Stimulated activated CD4-positive, alpha-beta T cell treated with anti-CD3 and anti-CD28 coated beads, TNF-alpha, amount 100 ng/mL, for 1 hour (primary cell): Measurements from ENCODE around the gene NINJ2.

Experiments
- DNase-seq, 3 donors: peaks; one replicate each; pipeline ENCODE4 v3.0.0-alpha.2; 2020; ENCODE audit warnings: low read depth in 3 of 3, low spot score in 1 of 3

NINJ2 gene

GRCh38 chr12:674272-674781, 11.1 kb upstream of the NINJ2 start:
- peak in 2 of 3 donors; percentile 12 to 49 for DNase-seq

DNA sequence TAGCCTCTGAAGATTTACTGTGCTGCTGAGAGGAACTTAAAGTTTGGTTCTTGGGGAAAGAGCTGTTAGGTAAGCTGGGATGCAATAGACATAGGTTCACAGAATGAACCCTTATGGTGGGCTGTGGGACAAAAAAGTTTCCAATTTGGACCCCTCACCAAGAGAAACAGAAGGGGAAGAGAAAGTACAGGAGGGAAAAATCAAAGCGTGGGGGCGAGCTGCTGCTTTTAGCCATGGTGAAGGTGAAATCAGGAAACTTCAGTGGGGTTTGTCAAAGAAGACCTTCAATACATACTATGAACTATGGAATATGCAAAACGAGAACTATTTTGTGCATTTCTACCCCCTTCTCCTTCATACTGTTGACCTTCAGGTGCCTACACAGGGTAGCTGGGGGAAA, 10.6 kb upstream of the NINJ2 start:
- no peak for DNase-seq

DNA sequence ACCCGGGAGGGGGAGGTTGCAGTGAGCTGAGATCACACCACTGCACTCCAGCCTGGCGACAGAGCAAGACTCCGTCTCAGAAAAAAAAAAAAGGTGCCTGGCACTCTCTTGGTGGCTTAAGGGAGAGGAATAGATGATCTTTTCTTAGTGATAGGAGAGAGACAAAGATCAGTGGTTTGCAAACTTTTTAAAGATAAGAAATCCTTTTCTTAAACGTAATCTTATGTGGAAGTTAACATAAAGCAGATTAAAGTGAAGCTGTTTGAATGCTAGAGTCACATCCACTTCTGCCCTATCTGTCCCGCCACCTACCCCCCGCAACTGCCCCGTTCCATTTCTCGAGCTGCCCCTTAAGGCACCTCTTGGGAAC, 6.3 kb upstream of the NINJ2 start:
- DNase-seq, result no peak

- DNase-seq, result no peak
Observed at GRCh38 chr12:668090-668481, 4.8 kb upstream of the NINJ2 start.

DNA sequence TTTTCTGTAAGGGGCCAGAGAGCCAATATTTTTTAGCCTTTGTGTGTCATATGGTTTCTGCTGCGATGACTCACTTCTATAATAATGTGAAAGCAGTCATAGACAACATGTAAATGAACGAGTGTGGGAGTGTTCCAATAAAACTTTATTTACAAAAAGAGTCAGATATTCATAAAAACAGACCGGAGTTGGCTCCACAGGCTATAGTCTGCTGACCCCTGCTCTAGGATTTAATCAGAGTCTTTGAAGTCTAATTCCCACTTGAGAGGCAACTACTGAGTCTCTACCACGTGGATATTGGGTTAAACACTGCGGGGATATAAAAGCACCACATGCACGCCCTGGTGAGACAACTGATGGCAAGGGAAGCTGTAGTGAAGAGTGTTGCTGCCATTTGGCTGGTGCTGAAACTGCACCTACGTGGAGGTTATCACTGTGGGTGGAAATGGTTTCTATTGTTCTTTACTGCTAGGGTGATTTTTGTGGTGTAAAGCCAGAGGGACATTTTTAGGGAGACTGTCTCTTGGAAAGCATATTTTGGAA, 3.6 kb upstream of the NINJ2 start:
- no peak for DNase-seq

DNA sequence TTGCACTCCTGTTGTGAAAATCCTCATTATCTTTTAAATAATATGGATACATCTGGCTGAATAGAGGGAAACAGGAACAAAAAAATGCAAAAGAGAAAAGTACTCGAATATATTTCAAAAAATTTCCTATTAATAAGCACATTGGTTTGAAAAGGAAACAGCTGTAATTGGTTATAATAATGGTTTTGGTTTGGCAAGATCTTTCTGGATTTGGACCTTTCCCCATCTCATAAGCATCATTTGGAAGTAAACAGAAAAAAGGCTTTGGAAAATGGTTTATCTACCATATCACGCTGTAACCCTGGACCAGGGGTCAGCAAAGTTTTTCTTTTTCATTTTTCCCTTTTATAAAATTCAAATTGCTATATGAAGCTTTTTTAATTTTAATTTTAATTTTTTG, 2.8 kb upstream of the NINJ2 start:
- no peak for DNase-seq

DNA sequence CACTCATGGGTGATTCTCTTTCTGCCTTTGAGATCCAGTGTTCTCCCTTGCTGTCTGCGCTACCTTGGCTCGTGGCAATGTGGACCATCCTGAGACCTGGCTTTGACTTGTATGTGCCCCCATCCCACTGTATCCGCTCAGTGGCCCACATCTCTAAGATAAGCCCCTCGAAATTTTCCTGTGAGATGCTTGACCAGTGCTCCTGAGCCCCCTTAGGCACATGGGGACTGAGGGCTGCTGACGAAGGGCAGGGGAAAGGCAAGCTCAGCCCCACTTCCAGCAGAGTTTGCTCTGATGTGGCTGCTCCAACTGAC, 1.5 kb upstream of the NINJ2 start:
- DNase-seq, result no peak

DNA sequence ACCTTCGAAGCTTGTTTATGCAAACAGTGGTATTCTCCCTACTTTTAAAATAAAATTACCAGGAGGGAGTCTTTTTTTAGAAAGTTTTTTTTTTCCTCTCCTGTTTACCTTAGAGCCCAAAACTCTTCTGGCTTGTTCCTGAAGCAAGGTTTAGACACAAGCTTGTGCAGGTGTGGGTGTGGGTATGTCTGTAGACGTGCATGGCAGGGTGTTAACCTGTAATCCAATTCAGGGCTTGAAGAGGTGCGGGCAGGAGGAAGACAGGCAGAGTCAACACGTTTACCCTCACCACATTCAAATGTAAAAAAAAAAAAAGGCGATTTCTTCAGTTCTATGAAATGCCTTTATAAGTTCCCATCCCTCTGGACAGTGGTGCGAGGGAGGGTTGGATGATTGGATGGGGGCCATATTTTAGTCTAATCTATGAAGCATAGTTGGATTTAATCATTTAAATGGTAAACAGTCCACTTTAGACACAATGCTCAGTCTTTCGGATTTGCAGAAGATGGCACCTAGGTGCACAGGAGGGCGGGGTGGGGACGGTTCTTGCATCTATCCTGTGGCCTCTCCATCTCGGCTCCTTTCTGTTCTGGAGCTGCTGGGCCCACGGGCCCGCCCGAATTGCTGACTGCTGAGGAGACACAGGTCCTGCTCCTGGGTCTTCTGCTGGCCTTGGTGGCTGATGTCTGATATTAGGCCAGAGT, 982 bp upstream of the NINJ2 start:
- no peak for DNase-seq

GRCh38 chr12:662566-663292, 516 bp downstream of the NINJ2 start:
- no peak for DNase-seq

DNA sequence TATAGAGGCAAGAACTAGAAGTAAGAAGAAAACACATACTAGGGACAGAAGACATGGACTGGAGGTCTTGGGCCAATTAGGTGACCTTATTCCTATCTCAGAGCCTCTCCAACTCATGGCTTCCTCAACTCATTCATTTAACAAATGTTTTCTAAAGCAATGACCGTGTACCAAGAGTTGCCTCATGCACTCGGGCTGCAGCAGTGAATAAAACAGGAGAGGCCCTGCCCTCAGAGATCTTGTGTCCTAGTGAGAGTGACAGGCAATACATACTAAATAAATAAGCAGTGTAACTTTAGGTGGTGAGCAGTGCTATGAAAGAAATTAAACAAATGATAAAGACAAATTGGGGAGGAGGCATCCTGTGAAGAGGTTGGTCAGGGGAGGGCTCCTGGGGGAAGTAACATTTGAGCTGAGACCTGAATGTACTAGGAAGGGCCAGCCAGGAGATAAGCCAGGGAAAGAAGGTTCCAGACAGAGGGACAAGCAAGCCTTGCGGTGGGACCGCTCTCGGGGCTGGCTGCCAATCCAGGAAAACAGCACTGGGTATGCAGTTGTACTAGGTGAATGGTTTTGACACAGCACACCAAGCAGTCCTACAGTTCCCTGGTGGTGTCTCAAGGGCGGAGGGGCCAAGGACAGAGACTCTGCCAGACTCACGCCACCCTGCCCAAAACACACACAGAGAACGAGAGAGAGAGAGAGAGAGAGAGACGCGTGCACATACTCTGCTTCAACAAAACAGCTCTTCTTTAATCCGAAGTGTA, 1.3 kb downstream of the NINJ2 start:
- no peak for DNase-seq

- no peak for DNase-seq
Observed at GRCh38 chr12:659090-659683, 4.1 kb downstream of the NINJ2 start.

GRCh38 chr12:650983-651382, 12.3 kb downstream of the NINJ2 start:
- DNase-seq, result no peak

- DNase-seq, result no peak
Observed at GRCh38 chr12:647385-648085, 15.7 kb downstream of the NINJ2 start.

GRCh38 chr12:646442-647384, 16.5 kb downstream of the NINJ2 start:
- DNase-seq, result no peak

DNA sequence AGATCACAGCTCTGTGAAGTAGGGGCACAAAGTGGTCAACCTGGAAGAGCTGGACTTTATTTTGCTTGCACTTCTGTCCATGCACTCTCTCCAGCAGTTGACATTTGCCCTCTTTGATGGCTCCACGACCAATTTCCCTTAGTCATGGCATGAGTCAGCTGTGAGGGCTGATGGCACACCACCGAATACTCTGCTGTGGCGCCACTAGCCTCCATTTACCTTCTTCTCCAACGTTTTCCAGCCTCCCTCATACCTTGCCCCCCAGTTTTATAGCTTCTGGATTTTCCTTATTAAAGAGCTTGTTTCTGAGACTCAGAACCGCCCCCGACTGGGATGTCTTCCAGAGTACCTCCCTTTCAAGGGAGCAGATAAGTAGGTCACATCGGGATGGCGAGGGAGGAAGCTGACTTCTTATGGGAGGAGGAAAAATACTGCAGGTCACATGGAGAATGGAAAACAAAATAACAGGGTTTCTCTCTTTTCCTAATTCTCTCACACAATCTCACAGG, 17.6 kb downstream of the NINJ2 start:
- no peak for DNase-seq

GRCh38 chr12:644818-645552, 18.3 kb downstream of the NINJ2 start:
- no peak for DNase-seq

DNA sequence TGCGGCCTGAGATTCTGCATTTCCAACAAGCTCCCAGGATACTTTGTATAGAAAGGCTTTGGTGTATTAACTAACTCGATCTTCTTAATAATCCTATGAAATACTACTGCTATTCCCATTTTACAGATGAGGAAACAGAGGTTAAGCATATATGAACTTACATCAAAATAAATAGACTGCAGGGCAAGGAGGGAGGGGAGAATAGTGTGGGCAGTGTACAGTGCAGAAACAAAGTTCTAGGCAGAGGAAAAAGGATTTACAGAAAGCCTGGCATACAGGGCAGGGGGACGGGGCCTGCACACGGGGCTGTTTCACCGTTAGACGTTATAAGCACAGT, 19.0 kb downstream of the NINJ2 start:
- no peak for DNase-seq

DNA sequence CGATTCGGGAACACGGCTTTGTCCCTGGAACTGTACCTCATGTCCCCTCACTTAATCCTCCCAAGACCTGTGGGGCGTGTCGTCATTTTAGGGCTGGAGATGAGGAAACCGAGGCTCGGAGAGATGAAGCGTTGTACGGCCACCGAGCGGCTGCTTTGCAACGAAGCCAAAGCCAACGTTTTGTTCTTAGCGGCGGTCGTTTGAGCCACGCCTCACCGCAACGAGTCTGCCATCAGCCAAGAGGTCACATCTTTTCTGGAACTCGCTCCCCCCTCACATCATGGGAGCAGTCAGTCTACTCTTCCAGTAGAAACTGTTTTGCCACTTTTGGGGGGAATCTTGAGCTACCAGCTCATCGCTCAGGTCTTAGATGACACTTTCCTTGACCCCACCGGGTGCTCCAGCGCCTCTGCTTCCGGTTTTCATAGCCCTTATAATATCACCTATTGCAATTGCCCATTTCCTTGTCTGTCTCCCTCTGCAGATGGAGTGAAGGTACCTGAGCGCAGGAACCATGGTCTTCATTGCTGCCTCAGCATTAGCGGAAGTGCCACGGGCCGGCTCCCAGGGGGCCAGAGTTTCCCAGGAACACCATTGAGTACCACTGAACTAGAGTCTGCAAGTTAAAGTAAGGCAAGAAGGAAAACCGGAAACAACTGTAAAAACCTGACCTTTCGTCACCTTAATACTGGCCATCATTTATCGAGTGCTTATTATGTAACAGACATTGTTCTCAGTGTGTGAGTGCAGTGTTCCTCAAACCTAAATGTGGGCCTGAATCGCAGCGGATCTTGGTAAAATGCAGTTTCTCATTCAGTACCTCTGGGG, 19.6 kb downstream of the NINJ2 start:
- no peak for DNase-seq
